HEK293 (cell line): ENCODE measurements around the gene MAGOH.

Experiments used
- CTCF ChIA-PET: fragments of 350-600 bp; formaldehyde crosslinking; extraction: SDS; loops from one replicate; lab custom pipeline; 2021; ENCODE audit warnings: antibody characterized with exemption; lab: Yijun Ruan, JAX
- POLR2A ChIA-PET: fragments of 300-600 bp; formaldehyde crosslinking; extraction: SDS; loops from one replicate; lab custom pipeline; 2020; ENCODE audit warnings: antibody characterized with exemption, inconsistent platforms; lab: Yijun Ruan, JAX
- H3K27ac ChIP-seq: fragments of 200-500 bp; sonication (Bioruptor generic); 2 replicates; pipeline ENCODE4 v1.5.1; 2014; ENCODE audit warnings: low read depth, low read length, control low read depth, inconsistent platforms; ENCODE audit errors: extremely low read depth
- H3K36me3 ChIP-seq, 2 experiments: fragments of 200-500 bp in 1 of 2; sonication (Bioruptor generic) in 1 of 2; 1 replicate in 1 of 2; 2 replicates in 1 of 2; pipeline ENCODE4 v1.5.1; 2014 to 2017; ENCODE audit warnings: inconsistent platforms in 2 of 2, low read length in 2 of 2; ENCODE audit not compliant: control insufficient read depth in 2 of 2, insufficient read depth in 1 of 2
- H3K4me1 ChIP-seq: fragments of 200-500 bp; sonication (Bioruptor generic); 2 replicates; pipeline ENCODE4 v1.5.1; 2014; ENCODE audit warnings: mild to moderate bottlenecking, low read length, inconsistent platforms; ENCODE audit not compliant: control insufficient read depth, insufficient read depth
- H3K4me3 ChIP-seq: 2 replicates; pipeline ENCODE4 v1.5.1; 2011; ENCODE audit warnings: low read depth, mild to moderate bottlenecking, control low read depth, low read length, moderate library complexity
- H3K9me3 ChIP-seq: fragments of 200-500 bp; sonication (Bioruptor generic); 2 replicates; pipeline ENCODE4 v1.5.1; 2014; ENCODE audit warnings: low read depth, low read length, inconsistent platforms; ENCODE audit not compliant: control insufficient read depth, insufficient read depth
- HOXA7 ChIP-seq: sonication (generic); formaldehyde crosslinking; IDR thresholded peaks from 2 replicates; pipeline ENCODE4 v1.8.1; 2022; ENCODE audit warnings: missing genetic modification reagents, borderline replicate concordance
- SCRT1 ChIP-seq: fragments of 450-650 bp; formaldehyde crosslinking; IDR thresholded peaks from 2 replicates; pipeline ENCODE4 v1.5.1; 2016; ENCODE audit warnings: missing biosample characterization, missing genetic modification characterization, borderline replicate concordance
- SP2 ChIP-seq: fragments of 450-650 bp; formaldehyde crosslinking; IDR thresholded peaks from 2 replicates; pipeline ENCODE4 v1.5.1; 2016; ENCODE audit warnings: missing biosample characterization, missing genetic modification characterization
- ZEB2 ChIP-seq: fragments of 450-650 bp; formaldehyde crosslinking; IDR thresholded peaks from 2 replicates; pipeline ENCODE4 v1.5.1; 2016; ENCODE audit warnings: missing biosample characterization, missing genetic modification characterization
- ZNF138 ChIP-seq: fragments of 450-650 bp; formaldehyde crosslinking; IDR thresholded peaks from 2 replicates; pipeline ENCODE4 v1.5.1; 2016; ENCODE audit warnings: missing biosample characterization, missing genetic modification characterization, borderline replicate concordance
- ZNF341 ChIP-seq: fragments of 450-650 bp; formaldehyde crosslinking; IDR thresholded peaks from 2 replicates; pipeline ENCODE4; 2016; ENCODE audit warnings: low read depth, missing biosample characterization, missing genetic modification characterization
- ZNF366 ChIP-seq: fragments of 450-650 bp; formaldehyde crosslinking; conservative IDR thresholded peaks from 2 replicates; pipeline ENCODE4 v1.5.1; 2016; ENCODE audit warnings: missing biosample characterization, missing genetic modification characterization
- ZNF530 ChIP-seq: fragments of 450-650 bp; formaldehyde crosslinking; IDR thresholded peaks from 2 replicates; pipeline ENCODE4 v1.5.1; 2016; ENCODE audit warnings: low read depth, missing biosample characterization, missing genetic modification characterization
- ZNF571 ChIP-seq: fragments of 450-650 bp; formaldehyde crosslinking; IDR thresholded peaks from 2 replicates; pipeline ENCODE4 v1.5.0; 2017; ENCODE audit warnings: missing biosample characterization, missing genetic modification characterization
- ZNF658 ChIP-seq: fragments of 450-650 bp; formaldehyde crosslinking; IDR thresholded peaks from 2 replicates; pipeline ENCODE4; 2016; ENCODE audit warnings: missing biosample characterization, missing genetic modification characterization
- ZNF664 ChIP-seq: fragments of 450-650 bp; formaldehyde crosslinking; IDR thresholded peaks from 2 replicates; pipeline ENCODE4 v1.5.1; 2016; ENCODE audit warnings: missing biosample characterization, missing genetic modification characterization
- TF ChIP-seq, protein P1 (sequence below): fragments of 450-650 bp; formaldehyde crosslinking; IDR thresholded peaks from 2 replicates; pipeline ENCODE4 v1.5.1; 2016; ENCODE audit warnings: missing biosample characterization, missing genetic modification characterization
- TF ChIP-seq, protein P2 (sequence below): fragments of 450-650 bp; formaldehyde crosslinking; IDR thresholded peaks from 2 replicates; pipeline ENCODE4 v1.5.1; 2016; ENCODE audit warnings: missing biosample characterization, missing genetic modification characterization, borderline replicate concordance
- TF ChIP-seq, protein P3 (sequence below): fragments of 450-650 bp; formaldehyde crosslinking; IDR thresholded peaks from 2 replicates; pipeline ENCODE4 v1.5.1; 2017; ENCODE audit warnings: missing biosample characterization, mild to moderate bottlenecking, missing genetic modification characterization, moderate library complexity
- TF ChIP-seq, protein P4 (sequence below): fragments of 450-650 bp; formaldehyde crosslinking; IDR thresholded peaks from 2 replicates; pipeline ENCODE4 v1.5.1; 2016; ENCODE audit warnings: missing biosample characterization, missing genetic modification characterization
- TF ChIP-seq, protein P5 (sequence below): fragments of 450-650 bp; formaldehyde crosslinking; IDR thresholded peaks from 2 replicates; pipeline ENCODE4; 2016; ENCODE audit warnings: missing biosample characterization, missing genetic modification characterization

The MAGOH gene

DNA sequence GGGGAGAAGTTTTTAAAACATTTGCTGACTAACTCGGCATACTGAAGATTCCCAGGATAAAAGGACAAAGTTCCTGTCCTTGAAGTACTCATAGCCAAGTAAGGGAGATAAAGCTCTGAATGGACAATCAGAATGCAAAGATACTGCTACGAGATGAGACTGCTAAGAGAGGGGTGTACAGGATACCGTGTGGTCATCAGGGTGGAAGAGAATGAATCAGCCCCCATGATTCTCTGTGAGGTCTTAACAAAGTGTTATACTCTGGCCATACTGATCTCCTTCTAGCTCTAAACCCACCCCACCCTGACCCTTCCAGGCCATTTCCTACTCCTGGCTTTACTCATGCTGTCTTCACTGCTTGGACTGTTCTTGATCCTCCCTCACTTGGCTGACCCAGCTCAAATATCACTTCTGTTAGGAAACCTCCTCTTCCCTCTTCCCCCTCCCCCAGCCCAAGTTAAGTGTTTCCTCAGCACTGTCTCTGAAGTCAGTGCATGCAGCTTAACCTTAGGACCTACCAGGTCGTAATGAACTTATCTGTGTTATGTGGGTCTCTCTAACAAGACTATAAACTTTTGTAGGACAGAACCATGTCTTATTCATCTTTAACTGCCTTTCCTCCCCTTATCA lies 15.8 kb upstream of the MAGOH start:
- ChIA-PET POLR2A (no interaction called here), CTCF (interaction anchor here (0.6 to 2.1 kb wide), 2 partner anchors 24 to 72 kb away, joined by 3 to 8 read pairs; no protein-coding TSS in a partner anchor)
- no peak overlapping the region for H3K27ac ChIP-seq
- peaks cover 9 to 51% of the 10 kb centered on the region in 2 experiments; a peak in 2 of 3 replicates for H3K36me3 ChIP-seq
- H3K4me1 ChIP-seq, result no peaks in the 10 kb centered on the region
- peak; percentile 50; the same call in 1 of the 2 replicates for TF ChIP-seq ZNF664 (tag by site-specific recombination)
- no peak for TF ChIP-seq SCRT1 (tag by site-specific recombination)
- H3K9me3 ChIP-seq, result no peaks in the 10 kb centered on the region
- H3K4me3 ChIP-seq, result no peak overlapping the region

DNA sequence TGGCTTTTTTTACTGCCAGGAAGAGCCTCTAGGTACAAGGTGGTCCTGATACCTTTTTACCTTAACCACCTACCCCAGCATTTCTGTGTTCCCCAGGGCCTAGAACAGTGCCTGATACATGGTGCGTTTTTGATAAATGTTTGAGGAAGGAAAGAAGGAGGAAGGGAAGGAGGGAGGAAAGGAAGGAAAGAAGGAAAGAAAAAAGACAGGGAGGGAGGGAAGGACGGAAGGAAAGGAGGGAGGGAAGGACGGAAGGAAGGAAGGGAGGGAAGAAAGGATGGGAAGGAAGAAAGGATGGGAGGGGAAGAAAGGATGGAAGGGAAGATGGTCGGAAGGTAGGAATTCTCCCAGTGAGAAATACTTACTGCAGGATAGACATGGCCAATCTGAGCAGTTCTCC lies 12.0 kb upstream of the MAGOH start:
- Histone ChIP-seq H3K9me3 (no peaks in the 10 kb centered on the region), H3K4me1 (no peaks in the 10 kb centered on the region), H3K4me3 (no peak overlapping the region), H3K36me3 (peaks cover 7 to 48% of the 10 kb centered on the region in 2 experiments; a peak in 2 of 3 replicates), H3K27ac (no peak overlapping the region)
- POLR2A ChIA-PET, result no interaction called here
- no peak for TF ChIP-seq ZNF658 (tag by site-specific recombination)
- TF ChIP-seq ZNF341 (tag by site-specific recombination), result no peak
- TF ChIP-seq ZNF571, result peak; percentile 48; the same call in 1 of the 2 replicates
- peak; percentile 97 for TF ChIP-seq ZNF366 (tag by site-specific recombination)
- TF ChIP-seq SP2 (tag by site-specific recombination), result no peak
- CTCF ChIA-PET, result interaction anchor here (1.3 kb wide), 1 partner anchor 143 kb away, joined by 3 read pairs; no protein-coding TSS in a partner anchor

DNA sequence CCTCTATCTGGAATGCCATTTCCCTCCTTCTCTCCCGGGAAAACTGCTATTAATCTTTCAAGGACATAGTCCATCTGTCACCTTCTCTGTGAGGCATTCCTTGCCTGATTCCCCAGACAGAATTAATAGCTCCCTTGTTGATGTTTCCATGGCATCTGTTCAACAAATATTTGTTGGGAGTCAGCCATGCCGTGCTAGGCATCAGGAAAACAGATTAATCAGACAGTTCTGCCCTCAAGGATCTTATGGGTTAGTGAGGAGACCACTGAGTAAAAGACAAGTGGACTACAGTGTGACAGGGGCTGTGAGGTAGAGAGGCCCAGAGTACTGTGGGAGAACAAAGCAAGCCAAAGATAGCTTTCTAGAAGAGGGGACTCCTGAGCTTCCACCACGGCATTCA lies 11.4 kb upstream of the MAGOH start:
- TF ChIP-seq, protein P1, sequence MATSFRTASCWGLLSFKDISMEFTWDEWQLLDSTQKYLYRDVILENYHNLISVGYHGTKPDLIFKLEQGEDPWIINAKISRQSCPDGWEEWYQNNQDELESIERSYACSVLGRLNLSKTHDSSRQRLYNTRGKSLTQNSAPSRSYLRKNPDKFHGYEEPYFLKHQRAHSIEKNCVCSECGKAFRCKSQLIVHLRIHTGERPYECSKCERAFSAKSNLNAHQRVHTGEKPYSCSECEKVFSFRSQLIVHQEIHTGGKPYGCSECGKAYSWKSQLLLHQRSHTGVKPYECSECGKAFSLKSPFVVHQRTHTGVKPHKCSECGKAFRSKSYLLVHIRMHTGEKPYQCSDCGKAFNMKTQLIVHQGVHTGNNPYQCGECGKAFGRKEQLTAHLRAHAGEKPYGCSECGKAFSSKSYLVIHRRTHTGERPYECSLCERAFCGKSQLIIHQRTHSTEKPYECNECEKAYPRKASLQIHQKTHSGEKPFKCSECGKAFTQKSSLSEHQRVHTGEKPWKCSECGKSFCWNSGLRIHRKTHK (tag by site-specific recombination), result no peak
- TF ChIP-seq HOXA7 (CRISPR knock-in tag) (no peak), ZEB2 (tag by site-specific recombination) (no peak), ZNF138 (tag by site-specific recombination) (no peak), ZNF530 (tag by site-specific recombination) (no peak)
- TF ChIP-seq, protein P2, sequence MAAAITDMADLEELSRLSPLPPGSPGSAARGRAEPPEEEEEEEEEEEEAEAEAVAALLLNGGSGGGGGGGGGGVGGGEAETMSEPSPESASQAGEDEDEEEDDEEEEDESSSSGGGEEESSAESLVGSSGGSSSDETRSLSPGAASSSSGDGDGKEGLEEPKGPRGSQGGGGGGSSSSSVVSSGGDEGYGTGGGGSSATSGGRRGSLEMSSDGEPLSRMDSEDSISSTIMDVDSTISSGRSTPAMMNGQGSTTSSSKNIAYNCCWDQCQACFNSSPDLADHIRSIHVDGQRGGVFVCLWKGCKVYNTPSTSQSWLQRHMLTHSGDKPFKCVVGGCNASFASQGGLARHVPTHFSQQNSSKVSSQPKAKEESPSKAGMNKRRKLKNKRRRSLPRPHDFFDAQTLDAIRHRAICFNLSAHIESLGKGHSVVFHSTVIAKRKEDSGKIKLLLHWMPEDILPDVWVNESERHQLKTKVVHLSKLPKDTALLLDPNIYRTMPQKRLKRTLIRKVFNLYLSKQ (tag by site-specific recombination), result no peak
- TF ChIP-seq, protein P3, sequence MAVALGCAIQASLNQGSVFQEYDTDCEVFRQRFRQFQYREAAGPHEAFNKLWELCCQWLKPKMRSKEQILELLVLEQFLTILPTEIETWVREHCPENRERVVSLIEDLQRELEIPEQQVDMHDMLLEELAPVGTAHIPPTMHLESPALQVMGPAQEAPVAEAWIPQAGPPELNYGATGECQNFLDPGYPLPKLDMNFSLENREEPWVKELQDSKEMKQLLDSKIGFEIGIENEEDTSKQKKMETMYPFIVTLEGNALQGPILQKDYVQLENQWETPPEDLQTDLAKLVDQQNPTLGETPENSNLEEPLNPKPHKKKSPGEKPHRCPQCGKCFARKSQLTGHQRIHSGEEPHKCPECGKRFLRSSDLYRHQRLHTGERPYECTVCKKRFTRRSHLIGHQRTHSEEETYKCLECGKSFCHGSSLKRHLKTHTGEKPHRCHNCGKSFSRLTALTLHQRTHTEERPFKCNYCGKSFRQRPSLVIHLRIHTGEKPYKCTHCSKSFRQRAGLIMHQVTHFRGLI (tag by site-specific recombination), result no peak
- TF ChIP-seq, protein P4, sequence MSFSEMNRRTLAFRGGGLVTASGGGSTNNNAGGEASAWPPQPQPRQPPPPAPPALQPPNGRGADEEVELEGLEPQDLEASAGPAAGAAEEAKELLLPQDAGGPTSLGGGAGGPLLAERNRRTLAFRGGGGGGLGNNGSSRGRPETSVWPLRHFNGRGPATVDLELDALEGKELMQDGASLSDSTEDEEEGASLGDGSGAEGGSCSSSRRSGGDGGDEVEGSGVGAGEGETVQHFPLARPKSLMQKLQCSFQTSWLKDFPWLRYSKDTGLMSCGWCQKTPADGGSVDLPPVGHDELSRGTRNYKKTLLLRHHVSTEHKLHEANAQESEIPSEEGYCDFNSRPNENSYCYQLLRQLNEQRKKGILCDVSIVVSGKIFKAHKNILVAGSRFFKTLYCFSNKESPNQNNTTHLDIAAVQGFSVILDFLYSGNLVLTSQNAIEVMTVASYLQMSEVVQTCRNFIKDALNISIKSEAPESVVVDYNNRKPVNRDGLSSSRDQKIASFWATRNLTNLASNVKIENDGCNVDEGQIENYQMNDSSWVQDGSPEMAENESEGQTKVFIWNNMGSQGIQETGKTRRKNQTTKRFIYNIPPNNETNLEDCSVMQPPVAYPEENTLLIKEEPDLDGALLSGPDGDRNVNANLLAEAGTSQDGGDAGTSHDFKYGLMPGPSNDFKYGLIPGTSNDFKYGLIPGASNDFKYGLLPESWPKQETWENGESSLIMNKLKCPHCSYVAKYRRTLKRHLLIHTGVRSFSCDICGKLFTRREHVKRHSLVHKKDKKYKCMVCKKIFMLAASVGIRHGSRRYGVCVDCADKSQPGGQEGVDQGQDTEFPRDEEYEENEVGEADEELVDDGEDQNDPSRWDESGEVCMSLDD (tag by site-specific recombination), result no peak
- TF ChIP-seq, protein P5, sequence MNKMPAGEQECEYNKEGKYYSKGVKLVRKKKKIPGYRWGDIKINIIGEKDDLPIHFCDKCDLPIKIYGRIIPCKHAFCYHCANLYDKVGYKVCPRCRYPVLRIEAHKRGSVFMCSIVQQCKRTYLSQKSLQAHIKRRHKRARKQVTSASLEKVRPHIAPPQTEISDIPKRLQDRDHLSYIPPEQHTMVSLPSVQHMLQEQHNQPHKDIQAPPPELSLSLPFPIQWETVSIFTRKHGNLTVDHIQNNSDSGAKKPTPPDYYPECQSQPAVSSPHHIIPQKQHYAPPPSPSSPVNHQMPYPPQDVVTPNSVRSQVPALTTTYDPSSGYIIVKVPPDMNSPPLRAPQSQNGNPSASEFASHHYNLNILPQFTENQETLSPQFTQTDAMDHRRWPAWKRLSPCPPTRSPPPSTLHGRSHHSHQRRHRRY (tag by site-specific recombination), result no peak
- POLR2A ChIA-PET, result no interaction called here
- CTCF ChIA-PET, result interaction anchor here (0.6 to 0.7 kb wide), 2 partner anchors 76 to 373 kb away, joined by 3 read pairs; no protein-coding TSS in a partner anchor
- Histone ChIP-seq H3K27ac (no peak overlapping the region), H3K4me3 (no peak overlapping the region), H3K9me3 (no peaks in the 10 kb centered on the region), H3K36me3 (peaks cover 7 to 47% of the 10 kb centered on the region in 2 experiments; a peak in 2 of 3 replicates), H3K4me1 (no peaks in the 10 kb centered on the region)
